ENCODE data around the gene APCDD1L. TPM values are rescaled to one million over a fixed set of nuclear protein-coding genes. Genes with fewer than 3 reads are reported as not detected.

The APCDD1L gene
- total RNA-seq, 1 donor from 2014 or later = not detected

DNA sequence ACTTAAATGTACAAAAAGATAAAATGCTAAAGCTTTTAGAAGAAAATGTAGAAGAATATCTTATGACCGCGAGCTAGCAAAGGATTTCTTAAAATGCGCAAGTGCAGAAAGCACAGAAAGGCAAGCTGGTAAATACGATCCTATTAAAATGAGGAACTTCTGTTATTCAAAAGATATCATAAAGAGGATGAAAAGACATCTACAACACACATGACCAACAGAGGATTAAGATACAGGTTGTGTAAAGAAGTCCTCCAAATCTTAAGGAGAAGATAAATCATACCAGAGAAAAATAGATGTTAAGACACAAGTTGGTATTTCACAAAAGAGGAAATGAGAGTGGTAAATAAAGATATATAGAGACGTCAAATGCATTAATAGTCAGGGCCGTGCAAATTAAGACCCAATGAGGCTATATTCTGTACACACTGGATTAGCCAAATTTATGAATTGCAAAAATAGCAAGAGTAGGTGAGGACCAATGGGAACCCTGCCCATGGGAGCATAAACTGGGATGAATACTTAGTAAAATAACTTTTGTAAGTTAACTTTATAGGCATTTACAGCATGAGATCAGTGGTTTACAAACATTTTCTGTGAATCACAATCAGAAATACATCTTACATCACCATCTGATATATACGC is 23.0 kb downstream of the APCDD1L start:
- intact Hi-C loops (cut with micrococcal nuclease) = no loop called here

DNA sequence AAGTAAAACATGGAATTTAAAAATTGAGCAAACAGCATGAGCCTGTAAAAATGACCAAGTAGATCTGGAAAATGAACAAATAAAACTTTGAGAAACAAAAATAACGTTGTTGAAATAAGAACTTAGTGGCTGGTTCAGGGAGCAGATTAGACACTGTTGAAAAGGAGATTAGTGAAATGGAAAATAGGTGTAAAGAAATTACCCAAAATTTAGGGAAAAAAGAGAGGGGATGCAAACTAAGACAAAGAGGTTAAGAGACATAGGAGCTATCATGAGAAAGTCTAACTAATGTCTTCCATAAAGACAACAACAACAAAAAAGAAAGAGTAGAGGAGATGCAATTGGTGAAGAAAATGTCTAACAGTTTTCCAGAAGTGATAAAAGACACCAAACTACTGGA is 29.0 kb downstream of the APCDD1L start:
- intact Hi-C loops (cut with micrococcal nuclease) = no loop called here

DNA sequence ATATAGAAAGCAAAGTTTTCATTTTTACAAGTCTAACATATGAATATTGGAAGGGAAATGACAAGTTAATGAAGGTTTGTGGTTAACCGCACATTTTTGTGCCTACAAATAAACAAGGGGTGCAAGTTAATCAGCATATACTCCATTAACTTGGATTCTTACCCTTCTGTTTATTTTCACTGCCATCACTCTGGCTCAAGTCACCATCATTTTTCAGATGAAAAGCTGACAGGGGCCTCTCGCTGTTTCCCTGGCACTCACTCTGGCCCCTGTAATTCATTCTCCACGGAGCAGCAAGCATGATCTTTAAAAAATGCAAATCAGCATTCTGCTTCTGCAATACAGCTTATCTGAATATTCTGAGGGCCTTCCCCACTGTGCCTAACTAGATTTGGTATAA is 29.8 kb downstream of the APCDD1L start:
- intact Hi-C loops (cut with micrococcal nuclease) = no loop called here

DNA sequence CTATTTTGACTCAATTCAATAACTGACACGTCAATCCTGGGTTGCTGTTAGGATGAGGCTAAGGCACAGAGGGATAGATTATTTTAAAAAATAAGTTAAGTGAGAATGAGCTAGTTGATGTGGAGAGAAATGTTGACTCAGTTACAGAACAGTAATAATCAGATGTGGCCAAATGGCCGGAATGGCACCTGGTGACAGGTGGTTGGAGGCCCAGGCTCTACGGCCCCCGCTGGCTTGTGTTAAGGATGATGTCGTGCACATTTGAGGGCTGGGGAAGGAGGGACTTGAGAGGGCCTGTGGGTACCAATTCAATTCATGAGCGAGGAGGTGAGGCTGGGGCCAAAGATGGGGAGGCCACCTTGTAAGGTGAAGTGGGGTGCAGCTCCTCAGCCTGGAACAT is 31.7 kb downstream of the APCDD1L start:
- intact Hi-C loops (cut with micrococcal nuclease) = no loop called here

DNA sequence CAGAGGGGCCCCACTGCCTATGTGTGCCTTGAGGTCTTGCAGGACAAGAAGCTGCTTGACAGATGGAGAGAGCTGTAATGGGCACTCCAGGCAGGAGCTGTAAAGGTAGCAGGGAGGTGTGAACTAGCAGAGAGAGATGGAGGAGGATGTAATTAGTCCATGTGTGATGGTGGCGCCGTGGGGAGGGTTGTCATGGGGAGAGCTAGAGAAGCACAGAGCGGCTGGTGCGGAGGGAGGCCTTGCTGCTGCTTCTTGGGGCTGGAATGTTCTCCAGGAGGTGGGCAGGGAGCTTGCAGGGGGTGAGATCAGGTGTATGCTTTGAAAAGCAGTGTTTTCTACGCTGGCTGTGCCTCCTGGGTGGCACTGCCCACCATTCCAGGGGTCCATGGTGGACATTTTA is 32.1 kb downstream of the APCDD1L start:
- intact Hi-C loops (cut with micrococcal nuclease) = no loop called here

DNA sequence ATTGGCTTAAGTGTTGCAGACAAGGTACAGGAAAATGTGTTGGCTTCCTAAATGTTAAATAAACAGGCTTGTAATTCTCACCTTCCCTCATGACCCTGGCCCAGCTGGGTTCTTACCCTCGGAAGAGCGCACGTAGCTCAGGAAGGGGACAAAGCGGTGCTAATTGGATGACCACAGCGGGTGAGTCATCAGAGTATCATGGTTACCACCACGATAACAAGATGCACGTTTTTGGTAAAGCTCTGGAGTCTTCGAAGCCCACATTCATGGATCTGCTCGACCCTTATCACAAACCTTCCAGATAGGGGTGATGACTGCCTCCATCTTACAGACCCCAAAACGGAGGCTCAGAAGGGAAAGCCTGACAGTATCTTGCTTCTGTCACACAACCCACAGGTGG is 32.8 kb downstream of the APCDD1L start:
- intact Hi-C loops (cut with micrococcal nuclease) = no loop called here

DNA sequence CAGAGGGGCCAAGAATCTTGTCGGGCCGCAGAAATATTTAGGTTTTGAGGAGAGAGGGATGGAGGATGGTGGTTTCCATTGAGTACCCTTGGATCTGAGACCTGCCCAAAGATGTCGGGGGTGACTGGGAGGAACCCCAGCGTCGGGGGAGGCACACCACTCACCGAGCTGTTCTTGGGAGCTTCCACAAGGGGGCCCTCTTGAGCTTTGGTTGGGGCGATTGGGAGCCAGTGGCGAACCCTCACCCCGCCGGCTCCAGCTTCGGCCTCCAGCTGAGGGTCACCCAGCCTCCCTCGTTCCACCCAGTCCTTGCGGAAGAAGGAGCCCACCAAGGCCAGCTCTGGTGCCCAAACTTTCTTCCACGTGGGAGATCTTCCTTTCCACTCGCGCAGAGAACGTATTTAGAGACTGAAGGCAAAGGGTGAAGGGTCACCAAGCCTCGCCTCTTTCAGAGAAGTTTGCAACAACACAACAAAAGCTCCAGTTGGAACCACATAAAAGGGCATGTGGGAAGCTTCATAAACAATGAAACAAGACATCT is 33.6 kb downstream of the APCDD1L start:
- intact Hi-C loops (cut with micrococcal nuclease) = no loop called here

DNA sequence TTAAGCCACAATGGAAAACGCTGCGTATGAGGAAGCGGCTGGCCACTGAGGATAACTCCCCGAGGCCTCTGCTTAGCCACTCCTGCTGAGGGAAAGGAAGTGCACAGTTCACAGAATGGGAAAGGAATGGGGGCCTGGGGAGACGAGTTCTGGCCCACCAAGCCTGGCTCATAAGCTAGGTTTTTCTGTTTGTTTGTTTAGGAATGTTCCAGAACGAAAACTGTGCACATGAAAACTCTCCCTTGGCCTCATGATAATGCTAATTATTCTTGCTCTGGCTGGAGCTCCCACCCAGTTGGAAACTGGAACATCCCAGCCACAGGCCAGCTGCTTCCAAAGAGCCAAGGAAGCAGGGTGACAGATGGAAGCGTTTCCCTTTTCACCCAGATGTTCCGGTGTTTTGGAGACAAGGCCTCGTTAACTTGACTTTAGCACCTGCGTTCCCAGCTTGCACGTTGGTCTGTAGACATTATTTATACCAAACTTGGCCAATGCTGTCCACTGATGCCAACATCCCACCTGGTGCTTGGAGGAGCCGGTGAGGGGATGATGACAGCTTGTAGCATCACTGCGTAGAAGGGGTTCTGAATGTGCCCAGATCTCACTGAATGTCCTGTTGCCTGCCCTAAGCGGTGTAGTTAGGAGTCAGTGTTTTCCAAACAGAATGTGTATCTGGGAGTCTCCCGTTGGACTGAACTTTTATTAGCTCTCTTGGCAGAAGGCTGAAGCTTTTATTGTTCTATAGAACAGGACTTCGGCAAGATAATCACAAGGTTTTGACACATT is 34.5 kb downstream of the APCDD1L start:
- intact Hi-C loops (cut with micrococcal nuclease) = no loop called here

DNA sequence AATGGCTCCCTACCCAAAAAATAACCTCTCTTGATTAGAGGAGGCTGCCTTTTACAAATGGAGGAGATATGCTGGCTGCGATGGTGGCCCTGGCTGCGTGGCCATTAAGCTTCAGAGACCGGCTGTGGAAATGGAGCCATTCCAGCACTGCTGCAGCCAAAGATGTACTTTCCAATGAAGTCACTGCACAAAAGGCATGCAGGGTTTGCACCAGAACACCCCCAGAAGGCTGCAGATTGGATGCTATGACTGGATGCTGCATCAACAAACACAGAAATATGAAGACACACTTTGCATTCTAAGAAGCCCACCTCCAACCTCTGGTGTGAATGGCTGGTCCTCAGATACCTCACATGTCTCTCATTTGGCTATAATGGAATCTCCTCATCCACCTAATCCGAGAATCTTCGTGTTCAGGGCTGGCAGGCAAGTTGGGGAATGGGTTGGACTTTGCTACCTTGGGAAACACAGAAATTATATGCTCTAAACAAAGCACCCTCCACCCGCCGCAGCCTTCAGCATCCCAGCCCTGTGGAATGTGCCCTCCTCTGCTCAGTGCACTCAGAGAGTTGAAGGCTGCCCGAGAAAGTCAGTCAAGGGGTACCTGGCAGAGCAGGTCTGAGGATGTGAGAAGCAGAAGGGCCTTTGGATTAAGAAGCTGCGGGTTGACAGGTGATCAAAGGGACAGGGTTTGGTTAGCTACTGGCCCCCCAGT is 35.3 kb downstream of the APCDD1L start:
- intact Hi-C loops (cut with micrococcal nuclease) = no loop called here

DNA sequence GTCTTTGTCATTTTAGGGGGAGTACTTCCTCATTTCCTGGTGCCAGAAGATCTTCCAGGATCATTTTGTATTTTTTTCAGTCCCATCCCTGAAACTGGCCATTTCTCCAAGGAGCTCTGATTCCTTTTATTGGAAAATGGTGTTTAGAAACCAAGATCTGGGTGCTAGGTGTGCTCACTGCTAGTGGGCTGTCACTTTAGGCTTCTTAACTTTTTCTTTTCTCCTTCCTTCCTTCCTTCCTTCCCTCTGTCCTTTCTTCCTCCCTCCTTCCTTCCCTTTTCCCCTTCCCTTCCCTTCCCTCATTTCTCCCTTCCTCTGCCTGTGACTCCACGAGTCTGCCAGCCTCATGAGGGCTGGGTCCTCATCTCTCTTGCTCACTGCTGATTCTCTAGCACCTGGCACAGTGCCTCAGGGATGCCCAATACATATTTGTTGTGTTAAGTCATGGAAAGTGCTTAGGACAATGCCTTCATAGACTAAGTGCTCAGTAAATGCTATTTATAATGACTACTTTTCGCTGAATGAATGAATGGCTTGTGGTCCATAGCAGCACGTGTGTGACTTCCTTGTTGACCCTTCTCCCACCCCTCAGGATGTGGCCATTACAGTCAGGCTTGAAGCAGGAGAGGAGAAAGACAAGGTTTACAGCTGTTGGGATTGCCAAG is 36.9 kb downstream of the APCDD1L start:
- intact Hi-C loops (cut with micrococcal nuclease) = no loop called here

DNA sequence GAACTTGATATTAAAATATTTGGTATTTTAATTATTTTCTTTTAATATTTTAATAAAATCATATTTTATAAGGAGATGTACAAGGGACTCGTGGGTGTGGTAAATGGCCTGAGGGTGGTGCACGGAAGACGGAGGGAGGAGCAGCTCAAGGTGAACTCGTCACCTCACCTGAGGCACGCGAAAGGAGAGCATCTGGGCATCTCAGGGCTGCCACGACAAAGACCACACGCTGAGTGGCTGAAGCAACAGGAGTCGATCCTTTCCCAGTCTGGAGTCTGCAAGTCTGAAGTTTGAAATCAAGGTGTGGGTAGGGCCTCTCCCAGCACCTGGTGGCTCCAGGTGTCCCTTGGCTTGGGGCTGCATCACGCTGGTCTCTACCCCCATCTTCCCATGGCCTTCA is 39.7 kb downstream of the APCDD1L start:
- intact Hi-C loops (cut with micrococcal nuclease) = no loop called here

DNA sequence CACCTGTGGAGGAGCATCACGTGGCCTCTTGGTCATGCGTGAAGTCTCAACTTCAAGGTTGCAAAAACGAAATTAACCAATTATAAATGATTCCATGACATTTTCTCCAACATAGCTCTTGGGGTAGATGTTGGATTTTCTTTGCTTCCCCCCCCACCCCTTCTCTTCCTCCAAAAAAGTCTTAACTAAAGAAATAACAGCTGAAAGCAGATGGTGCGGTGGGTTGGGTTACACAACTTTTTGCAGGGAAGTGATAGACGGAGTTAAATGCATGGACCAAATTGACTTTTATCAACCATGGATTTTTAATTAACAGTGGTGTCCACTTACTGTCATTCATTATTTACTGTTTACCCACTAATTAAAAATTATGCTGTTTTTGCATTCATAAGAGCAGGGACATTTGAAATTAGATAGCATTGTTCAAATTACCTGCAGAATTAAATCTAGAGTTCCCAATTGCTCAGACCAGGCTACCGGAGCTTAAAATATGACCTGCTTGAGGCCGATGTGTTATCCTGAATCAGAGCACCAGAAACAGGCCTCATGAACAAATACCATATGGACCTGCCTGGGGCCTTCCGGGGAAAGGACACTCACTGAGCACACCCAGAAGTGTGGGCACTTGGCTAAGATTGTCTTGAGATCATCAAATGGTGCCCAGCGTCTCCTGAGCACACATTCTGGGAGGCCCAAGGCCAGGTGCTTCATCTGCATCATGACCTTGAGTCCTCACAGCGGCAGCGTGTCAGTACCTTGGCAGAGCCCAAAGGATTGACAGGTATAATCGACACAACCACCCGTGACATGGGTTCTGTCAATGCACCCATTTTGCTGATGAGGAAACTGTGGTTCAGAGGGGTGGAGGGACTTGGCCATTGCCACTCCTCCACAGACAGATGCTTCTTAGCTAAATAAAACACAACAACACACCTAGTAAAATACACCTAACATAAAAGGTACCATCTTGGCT is 41.5 kb downstream of the APCDD1L start:
- intact Hi-C loops (cut with micrococcal nuclease) = no loop called here

DNA sequence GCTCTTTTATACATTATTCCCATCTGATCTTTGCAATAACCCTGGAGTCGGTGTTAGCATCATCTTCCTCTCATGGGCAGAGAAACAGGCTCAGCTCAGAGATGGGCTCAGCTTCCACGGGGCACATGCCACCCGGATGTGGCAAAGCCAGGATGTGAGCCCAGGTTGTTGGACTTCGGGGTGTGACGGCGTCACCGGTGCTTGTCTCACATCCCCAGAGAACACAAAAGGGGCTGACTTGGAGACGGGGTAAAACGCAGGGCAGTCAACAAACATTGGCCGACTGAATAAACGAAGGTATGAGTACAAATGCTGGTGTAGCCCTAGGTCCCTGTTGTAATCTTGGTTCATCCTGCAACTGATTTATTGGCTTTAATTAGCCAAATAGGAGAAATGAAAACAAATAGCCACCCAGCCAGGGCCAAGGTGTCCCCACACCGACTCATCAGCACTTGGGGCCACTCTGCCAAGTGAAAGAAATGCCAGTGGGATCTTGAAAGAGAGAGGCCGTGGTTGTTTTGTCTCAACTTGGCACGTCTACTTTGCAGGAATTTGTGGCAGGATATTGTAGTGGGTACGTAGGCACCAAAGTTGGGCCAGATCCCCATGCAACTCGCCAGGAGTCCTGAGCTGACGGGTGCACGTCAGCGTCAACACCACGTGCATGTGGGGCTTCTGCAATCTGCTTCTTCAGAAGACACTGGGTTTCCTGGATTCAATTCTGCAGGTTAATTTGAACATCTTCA is 42.8 kb downstream of the APCDD1L start:
- intact Hi-C loops (cut with micrococcal nuclease) = no loop called here

DNA sequence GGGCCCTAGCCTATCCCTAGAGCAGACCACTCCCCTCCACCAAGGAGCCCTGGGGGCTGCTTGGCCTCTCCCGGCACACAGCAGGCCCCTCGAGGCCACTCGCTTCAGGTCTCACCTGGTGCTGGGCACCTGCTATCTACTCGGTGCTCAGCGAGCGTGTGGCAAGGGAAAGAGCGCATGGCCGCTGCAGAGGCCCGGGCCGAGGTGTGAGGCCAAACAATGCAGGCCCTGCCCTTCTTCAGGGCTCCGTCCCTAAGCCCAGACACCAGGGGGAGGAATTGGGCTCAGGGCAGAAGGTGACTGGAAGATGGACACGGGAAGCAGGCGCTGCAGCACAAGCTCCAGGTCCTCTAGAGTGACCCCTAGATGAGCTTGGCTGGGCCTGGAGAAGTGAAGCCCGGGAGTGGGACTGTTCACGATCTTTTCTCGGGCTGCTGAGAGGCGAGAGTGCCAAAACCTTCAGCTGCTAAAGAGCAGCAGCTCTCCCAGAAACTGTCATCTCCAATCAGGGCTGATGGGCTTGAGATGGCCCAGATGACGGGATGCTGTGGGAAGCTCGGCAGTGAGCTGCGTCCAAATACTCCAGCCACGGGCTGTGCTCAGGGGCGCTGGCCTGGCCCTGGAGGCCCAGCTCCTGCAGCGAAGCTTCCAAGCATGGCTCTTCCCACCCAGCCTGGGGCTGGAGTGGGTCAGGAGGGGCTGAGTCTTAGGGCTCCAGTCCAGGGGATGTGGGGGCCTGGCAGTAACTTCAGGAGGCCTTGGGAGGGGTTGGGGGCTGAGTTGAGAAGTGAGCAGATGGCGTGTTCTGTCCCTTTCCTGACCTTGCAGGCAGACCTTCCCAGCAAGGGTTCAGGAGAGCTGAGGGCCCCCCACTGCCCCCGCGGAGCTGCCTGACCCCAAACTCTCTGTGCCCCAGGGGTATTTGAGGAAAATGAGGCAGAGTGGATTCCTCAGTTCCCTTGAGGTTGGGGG is 43.7 kb downstream of the APCDD1L start:
- intact Hi-C loops (cut with micrococcal nuclease) = no loop called here

DNA sequence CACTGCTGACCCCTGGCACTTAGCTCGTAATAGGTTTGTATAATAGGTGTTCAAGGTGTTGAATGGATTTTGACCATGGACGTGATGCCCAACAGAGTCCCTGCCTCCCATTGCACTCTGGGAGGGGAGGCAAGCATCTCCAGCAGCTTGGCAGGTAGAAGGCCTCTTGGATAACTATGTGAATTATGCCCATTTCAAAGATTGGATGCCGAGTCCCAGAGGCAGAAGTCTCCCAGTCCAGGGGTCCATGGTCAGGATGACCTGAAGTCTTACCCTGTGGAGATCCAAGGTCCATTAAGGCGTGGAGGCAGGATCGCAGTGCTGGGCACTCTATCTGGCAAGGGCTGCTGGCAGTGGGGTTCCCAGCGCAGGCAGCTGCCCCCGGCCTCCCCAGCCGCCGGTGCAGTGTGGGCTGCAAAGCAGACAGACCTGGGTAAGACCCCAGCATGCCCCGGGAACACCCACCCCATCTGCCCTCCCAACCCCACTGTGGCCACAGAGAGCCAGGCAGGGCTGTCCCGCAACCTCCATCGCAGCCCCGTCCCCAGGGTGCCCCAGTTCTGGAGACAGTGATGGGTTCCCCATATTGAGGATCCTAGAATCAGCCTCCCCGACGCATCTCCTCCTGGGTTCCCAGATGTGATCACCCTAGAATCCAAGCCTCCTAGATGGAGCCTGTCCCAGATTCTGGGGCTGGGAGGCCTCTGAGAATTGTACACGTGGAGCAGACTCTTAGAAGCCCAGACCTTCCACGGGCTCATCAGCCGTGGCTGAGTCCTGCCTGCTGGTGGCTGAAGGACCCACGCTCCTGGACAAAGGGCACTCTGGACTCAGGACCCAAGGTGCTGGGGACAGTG is 44.6 kb downstream of the APCDD1L start:
- intact Hi-C loops (cut with micrococcal nuclease) = no loop called here

DNA sequence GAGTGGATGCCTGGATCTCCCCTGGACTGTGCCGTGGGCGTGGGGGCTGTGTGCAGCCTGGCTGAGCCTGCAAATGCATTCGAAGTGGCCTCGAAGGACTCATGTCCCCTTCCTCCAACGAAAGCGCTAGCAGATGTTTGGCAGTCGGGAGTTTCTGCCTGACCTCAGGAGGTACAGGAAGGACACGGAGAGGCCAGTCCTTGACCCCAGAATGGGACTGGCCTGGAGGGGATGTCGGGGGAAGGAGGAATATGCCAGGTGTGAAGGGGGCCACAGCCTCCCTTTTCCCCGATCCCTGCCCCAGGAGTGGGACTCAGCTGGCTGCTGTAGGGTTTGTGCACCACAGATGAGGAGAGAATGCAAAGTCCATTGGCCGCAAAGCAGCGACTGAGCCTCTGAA is 45.6 kb downstream of the APCDD1L start:
- intact Hi-C loops (cut with micrococcal nuclease) = no loop called here
